Breast epithelium (tissue), 3 donors: ENCODE measurements around the gene RHBDF2.

Source experiments
- CTCF ChIP-seq, 3 donors: fragments of 450-650 bp; IDR thresholded peaks; one replicate each; pipeline ENCODE4 v1.5.1; 2016 to 2017; ENCODE audit warnings: antibody characterized with exemption in 3 of 3, mild to moderate bottlenecking in 3 of 3, moderate library complexity in 3 of 3
- POLR2A ChIP-seq: fragments of 450-650 bp; IDR thresholded peaks from one replicate; pipeline ENCODE4 v1.6.1; 2016; ENCODE audit warnings: antibody characterized with exemption, mild to moderate bottlenecking, moderate library complexity
- POLR2AphosphoS5 ChIP-seq, 3 donors: sonication (generic); formaldehyde crosslinking; IDR thresholded peaks; one replicate each; pipeline ENCODE4 v1.6.1; 2017; ENCODE audit warnings: antibody characterized with exemption in 3 of 3

GRCh38 chr17:76426853-76427252, 74.4 kb downstream of the RHBDF2 start:
- TF ChIP-seq CTCF (IDR thresholded peaks at IDR 0.05) (no peak), POLR2A (no peak), POLR2AphosphoS5 (IDR thresholded peaks at IDR 0.05) (no peak)
